ENCODE measurements around the gene ADGRL2. TPM values are rescaled to one million over a fixed set of nuclear protein-coding genes. Genes with fewer than 3 reads are reported as not detected.

The ADGRL2 gene
- total RNA-seq, 1 donor from 2014 or later = 85.4 TPM

DNA sequence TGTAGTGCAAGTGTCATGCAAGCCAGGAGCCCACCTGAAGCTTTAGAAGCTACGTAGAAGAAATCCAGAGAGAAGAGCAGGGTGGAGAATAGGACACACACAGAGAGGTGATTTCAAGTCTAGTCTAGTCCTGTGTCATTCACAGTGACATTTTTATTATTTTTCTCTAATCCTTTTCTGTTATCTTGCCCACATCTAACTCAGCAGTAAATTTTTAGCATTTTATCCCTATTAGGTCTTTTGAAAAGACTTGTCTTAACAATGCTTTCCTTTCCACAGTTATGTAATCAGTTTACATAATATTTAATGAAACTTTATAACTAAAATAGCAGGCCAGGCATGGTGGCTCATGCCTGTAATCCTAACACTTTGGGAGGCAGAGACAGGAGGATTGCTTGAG lies 198.6 kb downstream of the ADGRL2 start:
- H3K36me3 Mint-ChIP-seq (ENCODE audit: low read depth, unreplicated experiment) = no peaks in the 10 kb centered on the region
- no peak overlapping the region for H3K27ac Mint-ChIP-seq (ENCODE audit: unreplicated experiment)
- H3K27me3 Mint-ChIP-seq (ENCODE audit: unreplicated experiment) = peaks cover 2% of the 10 kb centered on the region

DNA sequence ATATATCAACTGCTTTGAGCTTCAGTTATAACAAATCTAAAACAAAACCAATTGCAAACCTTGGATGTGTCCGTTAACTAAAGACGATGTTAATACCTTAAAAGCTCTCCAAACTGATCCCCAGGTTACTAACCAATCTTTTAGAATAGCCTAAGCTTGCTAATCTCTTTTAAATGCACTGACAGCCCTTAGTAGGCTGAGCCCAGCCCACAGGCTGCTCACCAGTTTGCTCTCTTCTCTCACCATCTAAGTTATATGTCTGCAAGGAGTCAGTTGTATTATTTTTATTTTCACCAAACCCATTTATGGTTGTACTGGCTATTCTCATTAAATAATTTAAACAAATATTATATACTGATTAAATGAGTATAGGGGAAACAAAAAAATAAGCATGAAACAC lies 199.5 kb downstream of the ADGRL2 start:
- no peak for DNase-seq (ENCODE audit: low spot score)
- no peaks in the 10 kb centered on the region for H3K9me3 Mint-ChIP-seq (ENCODE audit: unreplicated experiment)
- H3K4me3 Mint-ChIP-seq (ENCODE audit: unreplicated experiment) = no peak overlapping the region
- TF ChIP-seq, protein P1, sequence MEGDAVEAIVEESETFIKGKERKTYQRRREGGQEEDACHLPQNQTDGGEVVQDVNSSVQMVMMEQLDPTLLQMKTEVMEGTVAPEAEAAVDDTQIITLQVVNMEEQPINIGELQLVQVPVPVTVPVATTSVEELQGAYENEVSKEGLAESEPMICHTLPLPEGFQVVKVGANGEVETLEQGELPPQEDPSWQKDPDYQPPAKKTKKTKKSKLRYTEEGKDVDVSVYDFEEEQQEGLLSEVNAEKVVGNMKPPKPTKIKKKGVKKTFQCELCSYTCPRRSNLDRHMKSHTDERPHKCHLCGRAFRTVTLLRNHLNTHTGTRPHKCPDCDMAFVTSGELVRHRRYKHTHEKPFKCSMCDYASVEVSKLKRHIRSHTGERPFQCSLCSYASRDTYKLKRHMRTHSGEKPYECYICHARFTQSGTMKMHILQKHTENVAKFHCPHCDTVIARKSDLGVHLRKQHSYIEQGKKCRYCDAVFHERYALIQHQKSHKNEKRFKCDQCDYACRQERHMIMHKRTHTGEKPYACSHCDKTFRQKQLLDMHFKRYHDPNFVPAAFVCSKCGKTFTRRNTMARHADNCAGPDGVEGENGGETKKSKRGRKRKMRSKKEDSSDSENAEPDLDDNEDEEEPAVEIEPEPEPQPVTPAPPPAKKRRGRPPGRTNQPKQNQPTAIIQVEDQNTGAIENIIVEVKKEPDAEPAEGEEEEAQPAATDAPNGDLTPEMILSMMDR (IDR thresholded peaks at IDR 0.05; ENCODE audit: unreplicated experiment) = no peak
- H3K4me1 Mint-ChIP-seq (ENCODE audit: unreplicated experiment) = peaks cover 7% of the 10 kb centered on the region
- no peak overlapping the region for H3K27ac Mint-ChIP-seq (ENCODE audit: unreplicated experiment)
- H3K36me3 Mint-ChIP-seq (ENCODE audit: low read depth, unreplicated experiment) = no peaks in the 10 kb centered on the region
- H3K27me3 Mint-ChIP-seq (ENCODE audit: unreplicated experiment) = peaks cover 2% of the 10 kb centered on the region

More for the DNA sequence above, 198.6 kb downstream of the ADGRL2 start:
- DNase-seq (ENCODE audit: low spot score) = no peak
- Mint-ChIP-seq H3K9me3 (ENCODE audit: unreplicated experiment) (no peaks in the 10 kb centered on the region), H3K4me3 (ENCODE audit: unreplicated experiment) (no peak overlapping the region), H3K4me1 (ENCODE audit: unreplicated experiment) (peaks cover 3% of the 10 kb centered on the region)
- TF ChIP-seq, protein P1 (IDR thresholded peaks at IDR 0.05; ENCODE audit: unreplicated experiment) = no peak

DNA sequence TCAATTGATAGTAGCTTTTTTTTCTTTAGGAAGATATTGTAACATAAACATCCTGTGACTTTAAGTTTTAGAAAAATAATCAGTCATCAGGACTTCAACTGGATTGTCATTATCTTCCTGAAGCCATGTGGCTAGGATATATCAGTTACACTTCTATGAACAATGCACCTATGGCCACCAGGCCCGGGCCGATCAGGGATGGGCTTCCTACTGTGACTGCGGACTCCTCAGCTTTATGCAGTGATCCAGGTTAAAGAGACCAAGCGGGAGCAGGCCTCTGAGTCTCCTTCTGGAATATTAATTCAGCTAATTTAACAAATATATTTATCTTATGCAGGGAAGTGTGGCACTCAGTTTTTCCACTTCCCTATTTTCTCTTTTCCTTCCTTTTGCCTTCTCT lies 200.6 kb downstream of the ADGRL2 start:
- Mint-ChIP-seq H3K4me1 (ENCODE audit: unreplicated experiment) (peaks cover 14% of the 10 kb centered on the region), H3K27me3 (ENCODE audit: unreplicated experiment) (peaks cover 5% of the 10 kb centered on the region), H3K36me3 (ENCODE audit: low read depth, unreplicated experiment) (no peaks in the 10 kb centered on the region), H3K27ac (ENCODE audit: unreplicated experiment) (no peak overlapping the region), H3K4me3 (ENCODE audit: unreplicated experiment) (no peak overlapping the region), H3K9me3 (ENCODE audit: unreplicated experiment) (no peaks in the 10 kb centered on the region)
- TF ChIP-seq, protein P1 (IDR thresholded peaks at IDR 0.05; ENCODE audit: unreplicated experiment) = no peak
- DNase-seq (ENCODE audit: low spot score) = no peak

DNA sequence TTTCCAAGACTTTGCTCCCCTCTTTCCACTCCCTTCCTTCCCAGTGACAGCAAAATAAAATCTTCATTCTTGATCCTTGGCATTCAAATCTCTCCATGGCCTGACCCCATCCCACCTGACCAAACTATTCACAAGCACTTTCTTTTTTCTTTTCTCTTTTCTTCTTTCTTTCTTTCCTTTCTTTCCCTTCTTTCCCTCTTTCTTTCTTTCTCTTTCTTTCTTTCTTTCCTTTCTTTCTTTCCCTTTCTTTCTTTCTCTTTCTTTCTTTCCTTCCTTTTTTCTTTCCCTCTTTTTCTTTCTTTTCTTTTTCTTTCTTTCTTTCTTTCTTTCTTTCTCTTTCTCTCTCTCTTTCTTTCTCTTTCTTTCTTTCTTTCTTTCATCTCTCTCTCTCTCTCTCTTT lies 207.1 kb downstream of the ADGRL2 start:
- Mint-ChIP-seq H3K27ac (ENCODE audit: unreplicated experiment) (no peak overlapping the region), H3K36me3 (ENCODE audit: low read depth, unreplicated experiment) (no peaks in the 10 kb centered on the region), H3K9me3 (ENCODE audit: unreplicated experiment) (no peaks in the 10 kb centered on the region), H3K27me3 (ENCODE audit: unreplicated experiment) (peaks cover 3% of the 10 kb centered on the region), H3K4me1 (ENCODE audit: unreplicated experiment) (peaks cover 14% of the 10 kb centered on the region), H3K4me3 (ENCODE audit: unreplicated experiment) (no peak overlapping the region)
- TF ChIP-seq, protein P1 (IDR thresholded peaks at IDR 0.05; ENCODE audit: unreplicated experiment) = no peak
- no peak for DNase-seq (ENCODE audit: low spot score)

DNA sequence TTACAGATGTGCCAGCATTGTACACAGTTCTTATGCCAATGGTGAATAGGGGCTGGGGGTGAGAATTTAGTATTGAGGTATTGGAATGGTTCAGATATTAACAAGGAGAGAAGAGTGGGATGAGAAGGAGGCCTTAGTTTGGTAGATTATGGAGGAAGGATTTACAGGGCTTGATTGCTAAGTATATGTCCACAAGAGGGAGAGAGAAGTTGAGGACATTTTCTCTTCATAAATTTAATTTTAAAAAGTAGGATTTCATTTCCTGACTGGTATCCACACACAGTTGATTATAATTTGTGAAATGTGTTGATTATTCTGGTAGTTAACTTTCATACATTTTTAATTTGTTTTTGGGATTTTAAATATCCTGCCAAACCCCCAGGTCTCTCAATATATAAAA lies 213.0 kb downstream of the ADGRL2 start:
- H3K27ac Mint-ChIP-seq (ENCODE audit: unreplicated experiment) = no peak overlapping the region
- no peaks in the 10 kb centered on the region for H3K36me3 Mint-ChIP-seq (ENCODE audit: low read depth, unreplicated experiment)
- H3K27me3 Mint-ChIP-seq (ENCODE audit: unreplicated experiment) = no peaks in the 10 kb centered on the region
- no peak overlapping the region for H3K4me3 Mint-ChIP-seq (ENCODE audit: unreplicated experiment)
- no peak for DNase-seq (ENCODE audit: low spot score)
- TF ChIP-seq, protein P1 (IDR thresholded peaks at IDR 0.05; ENCODE audit: unreplicated experiment) = no peak
- no peaks in the 10 kb centered on the region for H3K4me1 Mint-ChIP-seq (ENCODE audit: unreplicated experiment)
- H3K9me3 Mint-ChIP-seq (ENCODE audit: unreplicated experiment) = no peaks in the 10 kb centered on the region
